H7 (cell line): ENCODE results near the gene KLHDC1. TPM values are rescaled to one million over a fixed set of nuclear protein-coding genes. Genes with fewer than 3 reads are reported as not detected.
"Not testable (repeated sequence)": the region's sequence is repeated elsewhere in the genome, so short reads cannot be mapped to it uniquely, and the experiment has no call there.

ENCODE experiments used
- DNase-seq: peaks from one replicate; pipeline ENCODE4 v3.0.0; 2012
- H3K27me3 ChIP-seq: 2 replicates; pipeline ENCODE4 v1.6.0; 2011; ENCODE audit warnings: mild to moderate bottlenecking, low read length; ENCODE audit not compliant: control insufficient read depth, insufficient read depth
- H3K36me3 ChIP-seq: replicated peaks from 2 replicates; pipeline ENCODE4 v1.5.1; 2011; ENCODE audit warnings: low read length; ENCODE audit not compliant: control insufficient read depth, insufficient read depth
- H3K4me3 ChIP-seq: 2 replicates; pipeline ENCODE4 v1.5.1; 2011; ENCODE audit warnings: low read depth, mild to moderate bottlenecking, control low read depth, low read length, moderate library complexity; ENCODE audit not compliant: insufficient read depth
- total RNA-seq: library from RNA; depleted of rRNA; stranded (reverse); fragments of >200 nt; shearing (Covaris generic); gene quantifications from 2 replicates; pipeline ENCODE4 v1.2.3, GENCODE V29; 2014

The KLHDC1 gene
- total RNA-seq, 1 experiment from 2014 or later = 0.38 TPM

DNA sequence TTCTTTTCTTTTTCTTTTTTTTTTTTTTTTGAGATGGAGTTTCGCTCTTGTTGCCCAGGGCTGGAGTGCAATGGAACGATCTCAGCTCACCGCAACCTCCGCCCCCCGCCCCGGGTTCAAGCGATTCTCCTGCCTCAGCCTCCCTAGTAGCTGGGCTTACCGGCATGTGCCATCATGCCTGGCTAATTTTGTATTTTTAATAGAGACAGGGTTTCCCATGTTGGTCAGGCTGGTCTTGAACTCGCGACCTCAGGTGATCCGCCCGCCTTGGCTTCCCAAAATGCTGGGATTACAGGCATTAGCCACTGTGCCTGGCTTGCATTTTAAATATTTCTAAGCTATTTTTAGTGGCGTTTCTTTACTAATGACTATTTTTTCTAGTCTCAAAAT, 810 bp downstream of the KLHDC1 start:
- not testable (repeated sequence) for DNase-seq, H3K36me3 ChIP-seq
- Histone ChIP-seq H3K27me3 (peaks cover 13% of the 10 kb centered on the region), H3K4me3 (peak overlapping the region; percentile 78)

DNA sequence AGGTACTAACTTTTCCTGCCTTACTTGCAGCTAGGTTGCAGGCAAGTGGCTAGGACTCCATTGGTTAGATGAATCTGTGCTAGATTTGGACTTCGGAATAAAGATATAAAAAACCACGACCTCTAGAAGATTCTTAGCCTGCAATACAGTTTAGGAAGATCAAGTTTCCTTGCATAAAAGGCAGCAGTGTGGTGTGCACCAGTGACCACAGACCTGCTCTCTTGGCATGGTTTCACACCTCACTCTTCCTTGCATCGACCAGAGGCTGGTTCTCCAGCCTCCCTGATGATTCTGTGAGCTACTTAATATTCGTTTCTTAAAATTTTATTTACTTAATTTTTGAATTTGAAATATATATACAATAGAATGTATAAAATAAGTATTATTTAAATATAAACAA, 9.8 kb downstream of the KLHDC1 start:
- Histone ChIP-seq H3K27me3 (no peaks in the 10 kb centered on the region), H3K4me3 (no peak overlapping the region), H3K36me3 (no peaks in the 10 kb centered on the region)
- no peak for DNase-seq

DNA sequence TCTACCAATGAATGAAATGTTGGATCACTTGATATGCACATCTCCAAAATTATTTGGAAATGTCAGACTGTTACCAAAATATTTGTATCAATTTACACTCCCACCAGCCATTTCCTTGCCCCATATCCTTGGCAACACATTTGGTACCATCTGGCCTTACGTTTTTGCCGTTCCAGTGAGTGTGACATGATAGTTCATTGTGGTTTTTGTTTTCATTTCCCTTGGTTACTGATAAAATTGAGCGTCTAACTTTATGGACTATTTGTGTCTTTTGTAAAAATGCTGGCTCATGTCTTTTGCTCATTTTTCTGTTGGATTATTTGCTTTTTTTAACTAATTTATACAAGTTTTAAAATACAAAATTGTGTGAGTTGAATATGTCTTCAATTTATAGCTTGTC, 11.0 kb downstream of the KLHDC1 start:
- H3K36me3 ChIP-seq = no peaks in the 10 kb centered on the region
- H3K27me3 ChIP-seq = no peaks in the 10 kb centered on the region
- DNase-seq = no peak
- no peak overlapping the region for H3K4me3 ChIP-seq

DNA sequence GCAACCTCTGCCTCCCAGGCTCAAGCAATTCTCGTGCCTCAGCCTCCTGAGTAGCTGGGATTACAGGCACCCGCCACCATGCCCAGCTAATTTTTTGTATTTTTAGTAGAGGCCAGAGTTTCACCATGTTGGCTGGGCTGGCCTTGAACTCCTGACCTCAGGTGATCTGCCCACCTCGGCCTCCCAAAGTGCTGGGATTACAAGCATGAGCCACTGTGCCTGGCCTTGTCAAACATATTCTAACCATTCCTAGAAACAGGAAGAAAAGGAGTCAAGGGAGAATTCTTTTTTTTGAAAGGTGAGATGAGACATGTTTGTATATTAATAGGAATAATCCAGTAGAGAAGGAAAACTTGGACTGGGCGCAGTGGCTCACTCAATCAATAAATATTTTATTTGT, 11.6 kb downstream of the KLHDC1 start:
- not testable (repeated sequence) for H3K36me3 ChIP-seq, H3K4me3 ChIP-seq, DNase-seq, H3K27me3 ChIP-seq

DNA sequence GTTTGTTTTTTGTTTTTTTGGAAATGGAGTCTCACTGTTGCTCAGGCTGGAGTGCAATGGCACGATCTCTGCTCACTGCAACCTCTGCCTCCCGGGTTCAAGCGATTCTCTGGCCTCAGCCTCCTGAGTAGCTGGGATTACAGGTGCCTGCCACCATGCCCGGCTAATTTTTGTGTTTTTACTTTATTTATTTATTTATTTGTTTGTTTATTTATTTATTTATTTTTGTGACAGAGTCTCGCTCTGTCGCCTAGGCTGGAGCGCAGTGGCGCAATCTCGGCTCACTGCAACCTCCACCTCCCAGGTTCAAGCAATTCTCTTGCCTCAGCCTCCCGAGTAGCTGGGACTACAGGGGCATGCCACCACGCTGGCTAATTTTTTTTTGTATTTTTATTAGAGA, 18.1 kb downstream of the KLHDC1 start:
- not testable (repeated sequence) for H3K27me3 ChIP-seq, DNase-seq, H3K4me3 ChIP-seq, H3K36me3 ChIP-seq

DNA sequence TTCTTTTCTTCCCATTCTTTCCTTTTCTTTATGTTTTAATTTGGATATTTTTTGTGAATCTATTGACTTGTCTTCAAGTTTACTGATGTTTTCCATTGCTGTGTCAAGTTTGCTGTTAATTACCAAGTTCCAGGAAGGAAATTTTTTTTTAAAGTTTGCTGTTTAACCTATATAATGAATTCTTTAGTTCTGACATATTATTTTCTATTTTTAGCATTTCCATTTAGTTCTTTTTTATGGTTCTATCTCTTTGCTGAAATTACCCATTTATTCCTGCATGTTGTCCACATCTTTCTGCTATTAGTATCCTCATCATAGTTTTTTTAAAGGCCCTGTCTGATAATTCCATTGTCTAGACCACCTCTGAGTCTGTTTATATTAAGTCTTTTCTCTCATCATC, 27.8 kb downstream of the KLHDC1 start:
- no peaks in the 10 kb centered on the region for H3K27me3 ChIP-seq
- no peak for DNase-seq
- no peak overlapping the region for H3K4me3 ChIP-seq
- no peaks in the 10 kb centered on the region for H3K36me3 ChIP-seq

DNA sequence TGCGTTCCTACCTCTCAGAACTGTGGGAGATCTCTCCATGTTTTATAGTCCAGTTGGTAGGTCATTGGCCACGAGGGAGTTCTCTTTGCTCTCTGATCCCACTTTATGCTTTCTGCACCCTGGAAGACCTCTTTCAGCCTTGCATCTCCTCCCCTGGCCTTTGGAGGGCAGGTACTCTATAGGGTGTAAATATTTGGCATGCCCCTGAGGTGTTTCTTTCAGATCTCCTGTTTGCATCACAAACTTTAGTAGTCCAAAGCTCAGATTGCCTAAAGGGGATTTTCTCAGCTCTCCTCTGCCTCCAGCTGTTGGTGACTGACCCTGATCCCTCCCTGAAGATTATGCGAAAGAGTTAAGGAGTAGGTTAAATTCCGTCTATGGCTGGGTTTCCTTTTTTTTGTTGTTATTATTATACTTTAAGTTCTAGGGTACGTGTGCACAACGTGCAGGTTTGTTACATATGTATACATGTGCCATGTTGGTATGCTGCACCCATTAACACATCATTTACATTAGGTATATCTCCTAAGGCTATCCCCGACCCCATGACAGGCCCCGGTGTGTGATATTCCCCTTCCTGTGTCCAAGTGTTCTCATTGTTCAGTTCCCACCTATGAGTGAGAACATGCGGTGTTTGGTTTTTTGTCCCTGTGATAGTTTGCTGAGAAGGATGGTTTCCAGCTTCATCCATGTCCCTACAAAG, 29.0 kb downstream of the KLHDC1 start:
- peak; percentile 15 for DNase-seq
- not testable (repeated sequence) for H3K27me3 ChIP-seq, H3K4me3 ChIP-seq, H3K36me3 ChIP-seq

DNA sequence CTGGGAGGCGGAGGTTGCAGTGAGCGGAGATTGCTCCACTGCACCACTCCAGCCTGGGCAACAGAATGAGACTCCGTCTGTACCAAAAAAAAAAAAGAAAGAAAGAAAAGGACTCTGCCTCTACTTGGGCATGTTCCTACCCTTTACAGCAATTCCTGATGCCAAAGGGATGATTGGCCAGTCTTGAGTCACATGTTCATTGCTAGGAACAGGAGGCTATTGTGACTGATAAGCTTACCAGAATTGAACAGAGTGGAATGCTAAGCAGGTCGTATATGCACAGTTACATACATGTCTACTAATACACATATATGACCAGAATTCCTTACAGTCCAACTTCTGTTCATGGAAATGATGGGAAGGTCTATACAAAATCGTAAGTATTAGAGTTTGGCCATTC, 34.3 kb downstream of the KLHDC1 start:
- H3K4me3 ChIP-seq = no peak overlapping the region
- no peak for DNase-seq
- no peaks in the 10 kb centered on the region for H3K27me3 ChIP-seq
- no peaks in the 10 kb centered on the region for H3K36me3 ChIP-seq

DNA sequence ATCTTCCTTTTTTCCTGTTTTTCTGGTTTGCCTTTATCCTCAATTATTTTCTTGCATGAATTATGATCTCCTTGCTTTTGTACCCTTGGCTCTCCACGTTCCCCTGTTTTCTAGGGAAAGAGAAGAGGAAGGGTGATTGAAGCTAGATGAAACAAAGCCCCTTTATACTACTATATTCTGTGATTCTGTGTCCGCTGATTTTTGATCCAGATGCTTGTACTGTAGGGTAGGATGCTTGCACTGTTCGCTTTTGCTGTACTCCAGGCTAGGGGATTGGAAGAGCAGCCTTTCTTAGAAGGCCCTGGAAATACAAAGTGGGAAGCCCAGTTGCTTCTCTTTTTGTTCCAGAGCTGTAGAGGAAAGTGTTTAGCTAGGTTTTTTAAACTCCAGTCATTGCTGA, 40.0 kb downstream of the KLHDC1 start:
- H3K27me3 ChIP-seq = no peaks in the 10 kb centered on the region
- no peak overlapping the region for H3K4me3 ChIP-seq
- no peak for DNase-seq
- H3K36me3 ChIP-seq = no peaks in the 10 kb centered on the region

DNA sequence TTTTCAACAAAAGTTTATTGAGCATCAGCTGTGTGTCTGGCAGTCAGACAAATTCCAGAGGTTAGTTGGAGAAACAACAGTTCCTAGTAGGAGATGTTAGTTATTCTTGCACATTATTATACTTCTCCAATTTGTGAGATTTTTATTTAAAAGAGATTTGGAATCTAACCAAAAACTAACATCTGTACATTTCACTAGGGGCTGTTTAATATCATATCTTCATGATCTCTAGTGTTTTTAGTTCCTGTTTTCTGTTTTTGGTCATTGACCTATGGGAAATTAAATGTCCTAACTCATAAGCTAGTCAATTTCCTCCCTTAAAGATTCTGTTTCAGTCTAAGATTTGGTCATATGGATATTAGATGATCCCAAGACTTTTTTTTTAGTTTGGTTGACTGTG, 40.9 kb downstream of the KLHDC1 start:
- DNase-seq = no peak
- Histone ChIP-seq H3K4me3 (no peak overlapping the region), H3K36me3 (no peaks in the 10 kb centered on the region), H3K27me3 (no peaks in the 10 kb centered on the region)

DNA sequence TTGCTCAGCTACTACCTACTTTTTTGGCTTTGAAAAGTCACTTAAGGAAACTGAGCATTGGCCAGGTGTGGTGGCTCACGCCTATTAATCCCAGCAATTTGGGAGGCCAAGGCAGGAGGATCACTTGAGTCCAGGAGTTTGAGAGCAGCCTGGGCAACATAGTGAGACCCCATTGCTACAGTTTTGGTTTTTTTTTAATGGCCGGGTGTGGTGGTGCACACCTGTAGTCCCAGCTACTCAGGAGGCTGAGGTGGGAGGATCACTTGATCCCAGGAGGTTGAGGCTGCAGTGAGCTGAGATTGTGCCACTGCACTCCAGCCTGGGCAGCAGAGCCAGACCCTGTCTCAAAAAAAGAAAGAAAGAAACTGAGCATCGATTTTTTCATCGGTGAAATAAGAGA, 42.7 kb downstream of the KLHDC1 start:
- DNase-seq, H3K27me3 ChIP-seq, H3K4me3 ChIP-seq, H3K36me3 ChIP-seq: not testable (repeated sequence)

DNA sequence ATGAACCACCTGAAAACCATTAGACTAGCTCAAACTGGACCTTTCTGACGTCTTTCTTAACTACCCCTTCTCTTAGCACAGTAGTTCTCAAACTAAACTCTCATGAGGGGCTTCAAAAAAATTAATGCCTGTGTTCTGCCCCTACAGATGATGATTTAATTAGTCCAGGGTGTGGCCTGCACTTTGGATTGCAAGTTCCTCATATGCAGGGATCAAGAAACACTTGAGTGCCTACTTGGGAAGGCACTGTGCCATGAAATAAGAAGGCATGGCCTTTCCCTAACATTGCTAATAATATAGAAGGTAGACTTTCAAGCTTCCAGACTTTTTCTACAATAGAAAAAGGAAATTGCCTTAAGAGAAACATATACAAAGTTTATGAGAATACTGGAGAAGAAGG, 52.3 kb downstream of the KLHDC1 start:
- no peaks in the 10 kb centered on the region for H3K36me3 ChIP-seq
- no peak for DNase-seq
- H3K27me3 ChIP-seq = no peaks in the 10 kb centered on the region; the same call in 1 of the 2 replicates
- H3K4me3 ChIP-seq = no peak overlapping the region

DNA sequence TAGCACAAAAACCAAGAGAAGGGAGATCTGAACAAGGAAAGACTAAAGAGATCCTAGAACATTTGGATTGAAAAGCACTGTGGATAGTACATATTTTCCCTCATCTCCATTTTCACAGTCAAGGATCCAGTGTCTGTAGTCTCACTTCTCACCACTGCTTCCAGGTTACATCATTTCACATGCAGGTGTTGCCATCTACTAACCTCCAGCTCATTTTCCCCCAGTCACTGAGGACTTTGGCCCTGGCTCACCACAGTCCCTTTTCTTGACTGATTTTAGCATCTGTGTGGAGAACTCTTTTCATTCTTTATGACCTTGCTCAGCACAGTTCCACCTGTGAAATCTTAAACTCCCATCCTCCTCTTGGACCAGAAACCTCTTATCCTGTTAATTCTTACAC, 53.6 kb downstream of the KLHDC1 start:
- not testable (repeated sequence) for H3K27me3 ChIP-seq, H3K36me3 ChIP-seq, DNase-seq, H3K4me3 ChIP-seq

DNA sequence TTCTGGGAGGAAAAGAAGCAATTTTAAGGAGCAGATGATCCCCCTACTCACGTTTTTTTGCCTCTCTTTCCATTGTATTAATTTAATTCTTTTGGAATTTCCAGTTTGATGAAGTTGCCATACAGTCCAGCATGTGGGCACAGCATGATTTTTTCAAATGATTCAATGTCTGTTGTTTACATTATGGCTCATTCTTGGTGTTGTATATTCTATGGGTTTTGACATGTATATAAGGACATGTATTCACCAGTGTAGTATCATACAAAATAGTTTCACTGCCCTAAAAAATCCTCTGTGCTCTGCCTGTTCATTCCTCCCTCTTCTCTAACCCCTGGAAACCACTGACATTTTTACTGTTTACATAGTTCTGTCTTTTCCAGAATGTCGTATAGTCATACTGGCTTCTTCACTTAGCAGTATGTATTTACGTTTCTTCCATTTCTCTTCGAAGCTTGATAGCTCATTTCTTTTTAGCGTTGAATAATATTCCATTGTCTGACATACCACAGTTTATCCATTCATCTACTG, 61.7 kb downstream of the KLHDC1 start:
- Histone ChIP-seq H3K4me3 (no peak overlapping the region), H3K36me3 (no peaks in the 10 kb centered on the region)
- no peak for DNase-seq

DNA sequence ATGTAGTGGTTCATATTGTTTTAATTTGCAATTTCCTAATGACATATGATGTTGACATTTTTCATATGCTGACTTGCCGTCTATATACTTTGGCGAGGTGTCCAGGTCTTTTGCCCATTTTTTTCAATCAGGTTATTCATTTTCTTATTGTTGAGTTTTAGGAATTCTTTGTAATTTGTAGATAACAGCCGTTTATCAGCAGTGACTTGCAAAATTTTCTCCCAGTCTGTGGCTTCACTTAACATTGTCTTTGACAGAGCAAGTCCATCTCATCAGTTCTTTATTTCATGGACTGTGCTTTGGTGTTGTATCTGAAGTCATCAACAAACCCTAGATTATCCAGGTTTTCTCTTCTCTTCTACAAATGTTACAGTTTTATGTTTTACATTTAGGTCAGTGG, 62.5 kb downstream of the KLHDC1 start:
- no peaks in the 10 kb centered on the region for H3K36me3 ChIP-seq
- DNase-seq = no peak
- no peak overlapping the region for H3K4me3 ChIP-seq
- no peaks in the 10 kb centered on the region; the same call in 1 of the 2 replicates for H3K27me3 ChIP-seq

More for the DNA sequence above, 61.7 kb downstream of the KLHDC1 start:
- H3K27me3 ChIP-seq = no peaks in the 10 kb centered on the region; the same call in 1 of the 2 replicates
